NCI-H1417 (cell line): ENCODE results near the gene FLT1.

ENCODE experiments used
- DNase-seq, 3 experiments: peaks; one replicate each; lab custom pipeline; 2025; lab: John Stamatoyannopoulos, UW

The FLT1 gene

GRCh38 chr13:28458051-28458450, 36.9 kb downstream of the FLT1 start:
- no peak for DNase-seq

- no peak for DNase-seq
These were observed 37.4 kb downstream of the FLT1 start for GRCh38 chr13:28457521-28457920.

- DNase-seq: no peak
These were observed 39.2 kb downstream of the FLT1 start for GRCh38 chr13:28455580-28456194.

- no peak for DNase-seq
These were observed 42.2 kb downstream of the FLT1 start for GRCh38 chr13:28452755-28453154.

- no peak for DNase-seq
These were observed 43.3 kb downstream of the FLT1 start for GRCh38 chr13:28451482-28452217.

GRCh38 chr13:28449826-28450773, 44.8 kb downstream of the FLT1 start:
- DNase-seq: no peak

GRCh38 chr13:28448651-28449358, 46.1 kb downstream of the FLT1 start:
- no peak for DNase-seq

GRCh38 chr13:28447989-28448388, 46.9 kb downstream of the FLT1 start:
- no peak for DNase-seq

GRCh38 chr13:28447206-28447605, 47.7 kb downstream of the FLT1 start:
- DNase-seq: no peak

GRCh38 chr13:28442839-28443238, 52.1 kb downstream of the FLT1 start:
- no peak for DNase-seq

GRCh38 chr13:28441529-28441928, 53.4 kb downstream of the FLT1 start:
- no peak for DNase-seq

GRCh38 chr13:28440774-28441504, 54.0 kb downstream of the FLT1 start:
- DNase-seq: no peak

- no peak for DNase-seq
These were observed 56.2 kb downstream of the FLT1 start for GRCh38 chr13:28438598-28439334.

- DNase-seq: no peak
These were observed 56.9 kb downstream of the FLT1 start for GRCh38 chr13:28438067-28438466.

- no peak for DNase-seq
These were observed 59.0 kb downstream of the FLT1 start for GRCh38 chr13:28435917-28436316.

GRCh38 chr13:28434926-28435325, 60.0 kb downstream of the FLT1 start:
- DNase-seq: no peak

- DNase-seq: no peak
These were observed 61.9 kb downstream of the FLT1 start for GRCh38 chr13:28432816-28433560.

GRCh38 chr13:28429685-28430290, 65.1 kb downstream of the FLT1 start:
- no peak for DNase-seq

GRCh38 chr13:28429096-28429495, 65.8 kb downstream of the FLT1 start:
- no peak for DNase-seq
